CD4-positive, alpha-beta T cell (primary cell): Measurements from ENCODE around the gene SP6. TPM values are rescaled to one million over a fixed set of nuclear protein-coding genes. Genes with fewer than 3 reads are reported as not detected.

ENCODE experiments used
- ATAC-seq: fragments of 200-7000 bp; cut with Tn5 transposase; one replicate; pipeline ENCODE4 v1.10.0; 2022; ENCODE audit warnings: mild to moderate bottlenecking; ENCODE audit not compliant: poor library complexity
- CTCF ChIA-PET: fragments of 350-600 bp; sonication (Branson Sonifier 250); formaldehyde crosslinking; loops from one replicate; lab custom pipeline; 2021; ENCODE audit warnings: antibody characterized with exemption, inconsistent platforms; lab: Charles Lee
- POLR2A ChIA-PET: fragments of 350-600 bp; sonication (Branson Sonifier 250); formaldehyde crosslinking; loops from one replicate; lab custom pipeline; 2021; ENCODE audit warnings: antibody characterized with exemption, inconsistent platforms; lab: Charles Lee
- DNase-seq, 14 experiments: peaks; one replicate each; pipeline ENCODE4 v3.0.0-alpha.2; 2013 to 2020; ENCODE audit warnings: mixed read lengths in 2 of 14
- H3K27ac ChIP-seq, 2 donors: one replicate each; pipeline versions ENCODE4 v1.5.1 to v1.7.0; 2013; ENCODE audit warnings: low read length in 2 of 2, low read depth in 1 of 2, mild to moderate bottlenecking in 1 of 2
- H3K27me3 ChIP-seq, 2 experiments: 1 replicate in 1 of 2; 2 replicates in 1 of 2; pipeline versions ENCODE4 v1.6.1 to v1.7.0; 2013; ENCODE audit warnings: low read length in 2 of 2, control low read depth in 1 of 2, mild to moderate bottlenecking in 1 of 2, moderate library complexity in 1 of 2; ENCODE audit not compliant: insufficient read depth in 2 of 2, control insufficient read depth in 1 of 2
- H3K36me3 ChIP-seq: one replicate; pipeline ENCODE4 v1.6.1; 2013; ENCODE audit warnings: low read length, control low read depth; ENCODE audit not compliant: insufficient read depth
- H3K4me1 ChIP-seq: one replicate; pipeline ENCODE4 v1.6.1; 2013; ENCODE audit warnings: low read length, control low read depth; ENCODE audit not compliant: insufficient read depth
- H3K4me3 ChIP-seq: one replicate; pipeline ENCODE4 v1.5.1; 2013; ENCODE audit warnings: mild to moderate bottlenecking, low read length, moderate library complexity
- H3K9me3 ChIP-seq, 2 experiments: 1 replicate in 1 of 2; 2 replicates in 1 of 2; pipeline versions ENCODE4 v1.6.1 to v1.7.0; 2013; ENCODE audit warnings: low read length in 2 of 2, mild to moderate bottlenecking in 2 of 2, control low read depth in 1 of 2, moderate library complexity in 1 of 2; ENCODE audit not compliant: control insufficient read depth in 1 of 2, insufficient read depth in 1 of 2
- H3K27ac Mint-ChIP-seq: one replicate; pipeline ENCODE4 v1.8.0; 2020; ENCODE audit warnings: mixed read lengths
- H3K27me3 Mint-ChIP-seq: one replicate; pipeline ENCODE4 v1.8.0; 2021; ENCODE audit warnings: mixed read lengths
- H3K36me3 Mint-ChIP-seq: one replicate; pipeline ENCODE4 v1.8.0; 2021; ENCODE audit warnings: low read depth, mixed read lengths
- H3K4me1 Mint-ChIP-seq: one replicate; pipeline ENCODE4 v1.8.0; 2021; ENCODE audit warnings: low read depth, mixed read lengths
- H3K4me3 Mint-ChIP-seq: one replicate; pipeline ENCODE4 v1.8.0; 2020; ENCODE audit warnings: mild to moderate bottlenecking, mixed read lengths
- H3K9me3 Mint-ChIP-seq: one replicate; pipeline ENCODE4 v1.8.0; 2020; ENCODE audit warnings: mixed read lengths
- intact Hi-C, 2 experiments: fragments of 100-400 bp; cut with DNase I in 1 of 2; cut with micrococcal nuclease in 1 of 2; formaldehyde crosslinking; loops; one replicate each; pipeline versions ENCODE4 v1.15.1 to v1.9.0; 2023 to 2025; cut with DNase I, micrococcal nuclease
- total RNA-seq, 174 experiments: library from RNA in 2 of 174; stranded (reverse) in 2 of 174; gene quantifications; one replicate each; pipeline ENCODE4 v1.2.3 and lab custom pipeline; 2021 to 2026
- TF ChIP-seq, protein P1 (sequence below): fragments of 200-600 bp; IDR thresholded peaks from one replicate; pipeline ENCODE4 v1.8.0; 2022; ENCODE audit warnings: antibody characterized with exemption, mild to moderate bottlenecking

The SP6 gene
- total RNA-seq, 2 experiments from 2014 or later = 0.17 to 0.27 TPM

DNA sequence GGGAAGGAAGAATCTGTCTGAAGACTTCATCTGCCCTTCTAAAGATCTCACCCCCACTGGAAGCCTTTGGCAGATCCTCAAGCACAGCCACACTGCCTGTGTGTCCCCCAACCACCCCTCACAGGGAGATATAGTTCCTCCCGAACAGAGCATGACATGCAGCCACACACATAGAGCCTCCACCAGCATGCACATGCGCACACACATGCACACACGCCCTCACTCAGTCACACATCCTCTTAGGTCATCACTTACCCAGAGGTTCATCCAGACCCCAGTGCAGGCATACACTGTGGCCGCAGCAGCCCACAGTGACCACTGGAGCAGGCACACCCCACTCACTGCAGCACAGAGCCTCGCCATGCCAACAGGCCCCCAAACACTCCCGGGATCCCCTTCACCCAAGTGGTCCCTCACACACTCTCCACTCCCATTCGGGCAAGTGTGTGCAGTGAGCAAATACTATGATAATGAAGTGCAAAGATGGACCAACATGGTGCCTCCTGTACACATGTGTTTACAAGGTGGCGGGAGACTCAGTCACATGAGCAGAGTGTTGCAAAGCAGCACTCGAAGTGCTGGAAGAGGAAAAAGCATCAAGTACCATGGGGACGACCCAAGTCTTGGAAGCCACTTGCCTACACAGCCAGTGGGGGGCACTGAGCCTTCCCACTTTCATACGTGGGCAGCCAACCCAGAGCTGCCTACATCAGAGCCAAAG is 17.0 kb upstream of the SP6 start:
- no peaks in the 10 kb centered on the region for H3K9me3 Mint-ChIP-seq
- ATAC-seq = no peak

DNA sequence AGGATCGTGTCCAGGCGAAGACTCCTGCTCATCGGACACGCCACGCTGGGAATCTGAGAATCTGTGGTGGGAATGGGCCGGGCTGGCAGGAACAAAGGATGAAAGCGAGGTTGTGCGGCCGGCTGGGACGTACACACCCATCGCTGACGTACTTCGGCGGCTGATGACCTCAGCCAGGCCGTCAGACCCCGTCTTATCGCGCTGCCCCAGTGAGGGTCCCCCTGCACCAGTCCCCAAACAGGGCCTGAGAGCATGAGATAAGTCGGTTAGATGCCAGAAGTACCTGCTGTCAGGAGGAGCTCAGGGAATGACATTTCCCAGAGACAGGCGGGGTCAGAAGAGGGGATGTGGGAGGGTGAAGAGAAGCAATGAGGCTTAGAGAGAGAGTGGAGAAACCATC is 16.0 kb upstream of the SP6 start:
- no peak for ATAC-seq
- ChIA-PET CTCF (no interaction called here), POLR2A (no interaction called here)
- peaks cover 12 to 22% of the 10 kb centered on the region in 2 experiments for H3K27me3 ChIP-seq
- Mint-ChIP-seq H3K9me3 (no peaks in the 10 kb centered on the region), H3K27me3 (peaks cover 37% of the 10 kb centered on the region), H3K36me3 (no peaks in the 10 kb centered on the region), H3K4me1 (peaks cover 16% of the 10 kb centered on the region), H3K27ac (no peak overlapping the region), H3K4me3 (no peak overlapping the region)
- no peak overlapping the region for H3K4me3 ChIP-seq
- peaks cover 20% of the 10 kb centered on the region for H3K4me1 ChIP-seq
- H3K27ac ChIP-seq = no peak overlapping the region
- no peaks in the 10 kb centered on the region for H3K9me3 ChIP-seq
- no peaks in the 10 kb centered on the region for H3K36me3 ChIP-seq
- intact Hi-C loops = no loop called here
- TF ChIP-seq, protein P1, sequence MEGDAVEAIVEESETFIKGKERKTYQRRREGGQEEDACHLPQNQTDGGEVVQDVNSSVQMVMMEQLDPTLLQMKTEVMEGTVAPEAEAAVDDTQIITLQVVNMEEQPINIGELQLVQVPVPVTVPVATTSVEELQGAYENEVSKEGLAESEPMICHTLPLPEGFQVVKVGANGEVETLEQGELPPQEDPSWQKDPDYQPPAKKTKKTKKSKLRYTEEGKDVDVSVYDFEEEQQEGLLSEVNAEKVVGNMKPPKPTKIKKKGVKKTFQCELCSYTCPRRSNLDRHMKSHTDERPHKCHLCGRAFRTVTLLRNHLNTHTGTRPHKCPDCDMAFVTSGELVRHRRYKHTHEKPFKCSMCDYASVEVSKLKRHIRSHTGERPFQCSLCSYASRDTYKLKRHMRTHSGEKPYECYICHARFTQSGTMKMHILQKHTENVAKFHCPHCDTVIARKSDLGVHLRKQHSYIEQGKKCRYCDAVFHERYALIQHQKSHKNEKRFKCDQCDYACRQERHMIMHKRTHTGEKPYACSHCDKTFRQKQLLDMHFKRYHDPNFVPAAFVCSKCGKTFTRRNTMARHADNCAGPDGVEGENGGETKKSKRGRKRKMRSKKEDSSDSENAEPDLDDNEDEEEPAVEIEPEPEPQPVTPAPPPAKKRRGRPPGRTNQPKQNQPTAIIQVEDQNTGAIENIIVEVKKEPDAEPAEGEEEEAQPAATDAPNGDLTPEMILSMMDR = no peak
- no peak for DNase-seq

More for the DNA sequence above, 17.0 kb upstream of the SP6 start:
- H3K27me3 Mint-ChIP-seq = peaks cover 44% of the 10 kb centered on the region
- DNase-seq = no peak
- H3K4me3 Mint-ChIP-seq = no peak overlapping the region
- Histone ChIP-seq H3K36me3 (no peaks in the 10 kb centered on the region), H3K27me3 (peaks cover 22 to 32% of the 10 kb centered on the region in 2 experiments), H3K4me1 (peaks cover 15% of the 10 kb centered on the region), H3K4me3 (no peak overlapping the region), H3K27ac (no peak overlapping the region), H3K9me3 (peaks cover 0 to 8% of the 10 kb centered on the region in 2 experiments)
- H3K4me1 Mint-ChIP-seq = peaks cover 10% of the 10 kb centered on the region
- H3K36me3 Mint-ChIP-seq = no peaks in the 10 kb centered on the region
- ChIA-PET CTCF (no interaction called here), POLR2A (no interaction called here)
- H3K27ac Mint-ChIP-seq = no peak overlapping the region
- TF ChIP-seq, protein P1 = no peak
- intact Hi-C loops = no loop called here

DNA sequence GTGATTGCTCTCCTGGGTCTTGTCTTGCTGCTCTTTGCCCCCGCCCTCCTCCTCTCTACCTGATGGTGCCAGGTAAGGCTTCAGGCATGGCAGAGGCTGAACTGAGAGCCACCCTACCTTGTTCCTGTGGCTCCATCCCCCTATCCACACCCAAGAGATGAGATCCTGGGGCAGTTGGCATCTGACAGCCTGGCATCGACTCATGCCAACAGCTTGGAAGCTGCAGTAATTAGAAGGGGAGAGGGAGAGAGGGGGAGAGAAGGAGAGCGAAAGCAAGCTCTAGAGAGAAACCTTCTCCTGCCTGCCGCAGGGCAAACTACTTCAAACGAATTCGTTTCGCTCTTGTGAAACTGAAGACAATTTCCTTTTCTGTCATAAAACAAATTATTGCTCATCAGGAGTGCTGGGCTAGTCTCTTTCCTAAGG is 13.8 kb upstream of the SP6 start:
- Mint-ChIP-seq H3K27me3 (peaks cover 21% of the 10 kb centered on the region), H3K36me3 (no peaks in the 10 kb centered on the region), H3K4me3 (no peak overlapping the region), H3K4me1 (peaks cover 16% of the 10 kb centered on the region), H3K27ac (no peak overlapping the region), H3K9me3 (no peaks in the 10 kb centered on the region)
- ChIA-PET POLR2A (no interaction called here), CTCF (interaction anchor here (0.8 kb wide), 1 partner anchor 22 kb away, joined by 3 read pairs; no protein-coding TSS in a partner anchor)
- TF ChIP-seq, protein P1 = no peak
- no peaks in the 10 kb centered on the region for H3K36me3 ChIP-seq
- H3K27me3 ChIP-seq = peaks cover 2 to 8% of the 10 kb centered on the region in 2 experiments
- ATAC-seq (no peak), DNase-seq (no peak)
- H3K9me3 ChIP-seq = no peaks in the 10 kb centered on the region
- H3K27ac ChIP-seq = no peak overlapping the region
- intact Hi-C loops = no loop called here
- H3K4me1 ChIP-seq = peaks cover 20% of the 10 kb centered on the region
- H3K4me3 ChIP-seq = no peak overlapping the region
